ENCODE measurements around the gene DISC1. TPM values are rescaled to one million over a fixed set of nuclear protein-coding genes. Genes with fewer than 3 reads are reported as not detected.
A peak's percentile ranks its signal among the peaks of the same experiment; 100 is the strongest.

DISC1 gene
- total and polyA plus RNA-seq, 8 donors = 0.42 to 6.6 (median 1.5) TPM

GRCh38 chr1:231699784-231700183 lies 73.2 kb downstream of the DISC1 start:
- Histone ChIP-seq H3K4me1 (no peaks in the 10 kb centered on the region), H3K9me3 (no peaks in the 10 kb centered on the region), H3K27ac (no peak overlapping the region), H3K36me3 (no peaks in the 10 kb centered on the region), H3K27me3 (no peaks in the 10 kb centered on the region), H3K4me3 (no peak overlapping the region)
- no peak for DNase-seq
- peak in 1 of 4 donors; percentile 54 for ATAC-seq
- WGBS, 2 donors = 25 to 52% methylated on average over 2 of the region's 2 CpGs
- intact Hi-C loops (cut with DNase I) = no loop called here
- FAIRE-seq = no peak
- TF ChIP-seq CTCF (IDR thresholded peaks at IDR 0.05) = no peak

- H3K27me3 ChIP-seq = no peaks in the 10 kb centered on the region
- no peaks in the 10 kb centered on the region for H3K9me3 ChIP-seq
- no peak for DNase-seq
- H3K36me3 ChIP-seq = no peaks in the 10 kb centered on the region
- TF ChIP-seq CTCF (IDR thresholded peaks at IDR 0.05) = no peak
- FAIRE-seq = no peak
- ATAC-seq = no peak
- intact Hi-C loops (cut with DNase I) = no loop called here
- H3K27ac ChIP-seq = no peak overlapping the region
- H3K4me1 ChIP-seq = no peaks in the 10 kb centered on the region
- H3K4me3 ChIP-seq = no peak overlapping the region
These were observed 74.7 kb downstream of the DISC1 start for GRCh38 chr1:231701306-231701705.

GRCh38 chr1:231702331-231702730 lies 75.7 kb downstream of the DISC1 start:
- ATAC-seq (no peak), FAIRE-seq (no peak)
- WGBS, 2 donors = 67 to 89% methylated on average over 1 of the region's 1 CpG

GRCh38 chr1:231702804-231703203 lies 76.2 kb downstream of the DISC1 start:
- Histone ChIP-seq H3K36me3 (no peaks in the 10 kb centered on the region), H3K9me3 (no peaks in the 10 kb centered on the region), H3K27me3 (no peaks in the 10 kb centered on the region), H3K4me3 (no peak overlapping the region), H3K4me1 (no peaks in the 10 kb centered on the region), H3K27ac (no peak overlapping the region)
- intact Hi-C loops (cut with DNase I) = no loop called here
- ATAC-seq = no peak
- WGBS, 2 donors = 94% methylated on average over 1 of the region's 1 CpG
- TF ChIP-seq CTCF (IDR thresholded peaks at IDR 0.05) = no peak
- no peak for DNase-seq
- FAIRE-seq = no peak

More at GRCh38 chr1:231702331-231702730, 75.7 kb downstream of the DISC1 start:
- H3K4me1 ChIP-seq = no peaks in the 10 kb centered on the region
- no peak for TF ChIP-seq CTCF (IDR thresholded peaks at IDR 0.05)
- no peaks in the 10 kb centered on the region for H3K9me3 ChIP-seq
- no peak overlapping the region for H3K27ac ChIP-seq
- H3K27me3 ChIP-seq = no peaks in the 10 kb centered on the region
- no peak for DNase-seq
- intact Hi-C loops (cut with DNase I) = no loop called here
- H3K4me3 ChIP-seq = no peak overlapping the region
- H3K36me3 ChIP-seq = no peaks in the 10 kb centered on the region

GRCh38 chr1:231705806-231706760 lies 79.5 kb downstream of the DISC1 start:
- WGBS, 2 donors = 69 to 86% methylated on average over 6 of the region's 6 CpGs
- Histone ChIP-seq H3K27me3 (no peaks in the 10 kb centered on the region), H3K4me1 (no peaks in the 10 kb centered on the region), H3K36me3 (no peaks in the 10 kb centered on the region), H3K9me3 (no peaks in the 10 kb centered on the region), H3K27ac (no peak overlapping the region), H3K4me3 (no peak overlapping the region)
- DNase-seq (no peak), ATAC-seq (no peak), FAIRE-seq (no peak)
- intact Hi-C loops (cut with DNase I) = no loop called here
- TF ChIP-seq CTCF (IDR thresholded peaks at IDR 0.05) = no peak
